AML-193 (cell line): ENCODE measurements around the gene SYT17.

ENCODE experiments used
- DNase-seq, 2 experiments: peaks; one replicate each; lab custom pipeline; 2025; lab: John Stamatoyannopoulos, UW

Gene SYT17

DNA sequence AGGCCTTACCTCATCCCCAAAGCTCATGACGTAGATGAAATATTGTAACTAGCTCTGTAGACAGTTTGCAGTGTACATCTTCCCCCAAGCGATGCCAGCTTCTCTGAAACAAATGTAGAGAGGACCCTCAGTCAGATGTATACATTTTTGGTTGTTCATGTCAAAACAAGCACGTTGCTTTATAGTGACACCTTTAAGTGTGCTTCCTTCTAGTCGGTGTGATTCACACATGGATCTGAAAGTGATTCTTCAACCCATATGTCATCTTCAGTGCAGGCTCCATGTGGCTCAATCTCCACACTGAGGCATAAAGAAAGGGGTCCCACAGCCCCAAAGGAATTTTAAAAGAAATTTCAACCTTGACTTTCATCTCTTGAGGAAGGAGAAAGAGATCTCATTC lies 86.6 kb downstream of the SYT17 start:
- no peak for DNase-seq

DNA sequence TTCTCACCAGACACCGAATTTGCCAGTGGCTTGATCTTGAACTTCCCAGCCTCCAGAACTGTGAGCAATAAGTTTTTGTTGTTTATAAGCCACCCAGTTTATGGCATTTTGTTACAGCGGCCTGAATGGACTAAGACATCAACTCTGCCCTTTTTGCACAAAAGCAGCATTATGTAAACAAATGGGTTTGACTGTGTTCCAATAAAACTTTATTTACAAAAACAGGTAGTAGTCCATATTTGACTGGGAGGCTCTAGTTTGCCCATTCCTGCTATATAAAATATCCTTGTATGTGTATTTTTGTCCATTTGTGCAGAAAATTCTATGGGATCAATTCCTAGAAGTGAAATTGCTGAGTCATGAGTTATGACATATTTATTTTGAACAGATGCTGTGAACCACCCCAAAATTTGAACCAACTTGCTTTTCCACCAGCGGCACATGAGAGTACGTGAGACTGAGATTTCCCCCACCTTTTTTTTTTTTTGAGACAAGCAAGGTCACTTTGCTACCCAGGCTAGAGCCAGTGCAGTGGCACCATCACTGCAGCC lies 96.2 kb downstream of the SYT17 start:
- DNase-seq = no peak

DNA sequence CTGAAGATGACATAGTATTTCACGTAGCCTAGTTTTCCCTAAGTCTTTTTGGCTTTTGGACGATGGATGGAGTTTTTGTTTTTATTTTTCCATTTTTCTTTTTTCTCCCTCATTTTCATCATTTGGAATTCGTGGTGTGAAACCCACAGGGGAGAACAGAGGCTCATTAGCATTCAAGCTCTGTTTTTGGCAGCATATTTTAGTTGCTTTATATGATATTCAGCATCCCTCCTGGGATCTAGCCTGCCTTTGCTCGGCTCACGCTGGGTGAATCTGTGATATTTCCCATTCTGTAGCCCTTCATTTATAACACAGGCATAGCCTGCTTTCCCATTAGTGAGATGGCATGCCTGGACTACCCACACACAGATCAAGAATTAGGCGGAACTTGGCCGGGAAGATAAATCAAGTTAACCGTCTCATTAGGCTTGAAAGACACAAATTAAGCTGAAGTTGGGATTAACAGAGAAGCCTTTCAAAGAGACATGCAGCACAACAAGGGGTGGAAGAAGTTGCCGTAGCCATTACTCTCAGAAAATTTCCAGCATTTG lies 97.4 kb downstream of the SYT17 start:
- DNase-seq = no peak

DNA sequence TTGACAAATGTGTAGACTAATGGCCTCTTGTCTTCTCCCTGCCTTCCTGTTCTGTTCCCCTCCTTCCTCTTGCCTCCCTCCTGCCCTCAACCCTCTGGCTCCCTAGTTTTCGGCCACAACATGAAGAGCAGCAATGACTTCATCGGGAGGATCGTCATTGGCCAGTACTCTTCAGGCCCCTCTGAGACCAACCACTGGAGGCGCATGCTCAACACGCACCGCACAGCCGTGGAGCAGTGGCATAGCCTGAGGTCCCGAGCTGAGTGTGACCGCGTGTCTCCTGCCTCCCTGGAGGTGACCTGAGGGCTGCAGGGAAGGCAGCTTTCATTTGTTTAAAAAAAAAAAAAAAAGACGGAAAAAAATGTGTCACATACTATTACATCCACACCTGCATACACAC lies 98.7 kb downstream of the SYT17 start:
- DNase-seq = no peak

DNA sequence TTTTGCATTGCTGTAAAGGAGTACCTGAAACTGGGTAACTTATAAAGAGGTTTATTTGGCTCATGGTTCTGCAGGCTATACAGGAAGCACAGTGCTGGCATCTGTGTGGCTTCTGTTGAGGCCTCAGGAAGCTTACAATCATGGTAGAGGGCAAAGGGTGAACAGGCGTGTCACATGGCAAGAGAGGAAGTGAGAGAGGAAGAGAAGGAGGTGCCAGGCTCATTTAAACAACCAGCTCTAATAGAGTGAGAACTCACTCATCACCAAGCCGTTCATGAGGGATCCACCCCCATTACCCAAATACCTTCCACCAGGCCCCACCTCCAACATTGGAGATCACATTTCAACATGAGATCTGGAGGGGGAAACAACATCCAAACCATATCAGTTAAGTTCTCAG lies 101.1 kb downstream of the SYT17 start:
- no peak for DNase-seq

DNA sequence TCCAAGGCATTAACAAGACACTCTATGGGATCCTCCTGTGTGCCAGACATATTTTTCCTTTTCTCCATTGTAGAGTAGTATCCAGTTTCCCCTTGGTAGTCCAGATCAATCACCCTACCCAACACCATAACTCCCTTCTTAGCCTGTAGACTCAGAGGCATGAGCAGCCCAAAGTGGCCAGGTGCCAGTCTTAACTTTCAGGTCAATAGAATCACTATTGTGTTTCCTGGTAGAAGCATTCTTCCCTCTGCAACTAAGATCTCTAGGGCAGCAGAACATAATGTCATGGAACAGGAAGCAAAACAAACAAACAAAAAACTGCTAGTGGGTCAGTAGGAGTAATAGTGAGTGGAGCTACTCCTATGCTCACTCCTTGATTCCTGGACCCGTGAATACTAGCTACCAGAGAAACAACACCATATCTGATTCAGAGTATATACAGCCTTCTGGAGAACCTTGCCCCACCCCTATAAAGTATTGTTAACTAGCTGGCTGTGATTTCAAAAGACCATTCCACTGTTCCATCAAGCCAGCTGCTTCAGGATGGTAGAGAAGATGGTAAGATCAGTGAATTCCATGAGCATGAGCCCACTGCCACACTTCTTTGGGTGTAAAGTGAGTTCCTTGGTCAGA lies 106.2 kb downstream of the SYT17 start:
- no peak for DNase-seq

DNA sequence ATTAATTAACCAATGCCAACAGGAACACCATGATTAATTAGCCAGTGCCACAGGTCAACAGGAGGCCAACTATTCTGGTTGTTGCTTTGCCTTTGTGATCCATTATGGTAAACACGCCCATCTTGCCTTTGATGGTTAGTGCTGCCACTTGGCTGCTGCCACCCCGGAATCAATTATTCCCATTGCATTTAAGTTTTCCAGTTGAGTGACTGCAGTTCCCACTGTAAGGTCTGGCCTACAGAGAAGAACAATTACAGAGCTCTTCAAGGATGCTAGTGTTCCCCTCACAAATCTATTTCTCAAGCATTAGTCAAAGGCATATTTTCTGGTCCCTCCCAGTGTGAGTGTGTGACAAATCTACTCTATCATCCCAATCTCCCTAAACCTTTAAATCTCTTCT lies 110.4 kb downstream of the SYT17 start:
- no peak for DNase-seq

DNA sequence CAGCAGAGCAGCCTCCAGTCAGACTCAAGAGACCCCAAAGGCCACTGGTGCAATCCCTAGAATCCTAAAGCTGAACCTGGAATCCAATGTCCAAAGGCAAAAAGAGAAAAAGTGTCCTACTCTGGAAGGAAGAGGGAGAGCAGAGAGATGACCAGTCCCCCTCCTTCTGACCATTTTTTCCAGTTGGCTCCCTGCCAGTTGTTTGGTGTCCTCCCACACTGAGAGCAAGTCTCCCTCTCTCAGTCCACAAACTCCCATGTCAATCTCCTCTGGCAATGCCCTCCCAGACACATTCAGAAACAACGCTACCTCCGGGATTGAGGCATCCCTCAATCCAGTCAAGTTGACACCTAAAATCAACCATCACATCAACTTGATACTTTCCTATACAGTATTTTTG lies 113.2 kb downstream of the SYT17 start:
- no peak for DNase-seq

DNA sequence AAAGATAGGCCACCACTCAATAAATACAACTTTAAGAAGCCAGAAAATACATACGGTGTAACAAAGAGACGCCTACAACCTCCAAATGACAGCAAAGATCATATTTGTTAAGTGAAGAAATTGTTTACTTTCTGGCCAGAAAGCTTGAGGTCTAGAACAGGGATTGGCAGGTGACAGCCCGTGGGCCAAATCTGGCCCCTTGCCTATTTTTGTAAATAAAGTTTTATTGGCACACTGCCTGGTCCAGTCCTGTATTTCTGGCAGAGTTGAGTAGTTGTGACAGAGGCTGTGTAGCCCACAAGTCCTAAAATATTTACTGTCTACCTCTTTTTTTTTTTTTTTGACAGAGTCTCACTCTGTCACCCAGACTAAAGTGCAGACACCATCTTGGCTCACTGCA lies 114.1 kb downstream of the SYT17 start:
- DNase-seq = no peak

DNA sequence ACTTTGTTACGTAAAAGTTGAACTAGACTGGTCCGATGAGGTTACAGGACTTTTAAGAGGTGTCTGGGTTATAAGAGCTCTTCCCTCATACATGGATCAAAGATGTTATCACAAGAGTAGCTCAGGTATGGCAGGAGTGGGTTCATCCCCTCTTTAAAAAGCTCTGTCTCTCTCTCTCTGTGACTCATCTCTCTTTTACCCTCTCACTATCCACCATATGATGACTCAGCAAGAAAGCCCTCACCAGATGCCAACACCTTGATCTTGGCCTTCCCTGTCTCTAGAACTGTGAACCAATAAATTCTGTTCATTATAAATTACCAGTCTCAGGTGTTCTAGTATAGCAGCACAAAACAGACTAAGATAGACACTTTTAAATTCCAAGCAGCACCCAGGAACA lies 115.6 kb downstream of the SYT17 start:
- DNase-seq = no peak

DNA sequence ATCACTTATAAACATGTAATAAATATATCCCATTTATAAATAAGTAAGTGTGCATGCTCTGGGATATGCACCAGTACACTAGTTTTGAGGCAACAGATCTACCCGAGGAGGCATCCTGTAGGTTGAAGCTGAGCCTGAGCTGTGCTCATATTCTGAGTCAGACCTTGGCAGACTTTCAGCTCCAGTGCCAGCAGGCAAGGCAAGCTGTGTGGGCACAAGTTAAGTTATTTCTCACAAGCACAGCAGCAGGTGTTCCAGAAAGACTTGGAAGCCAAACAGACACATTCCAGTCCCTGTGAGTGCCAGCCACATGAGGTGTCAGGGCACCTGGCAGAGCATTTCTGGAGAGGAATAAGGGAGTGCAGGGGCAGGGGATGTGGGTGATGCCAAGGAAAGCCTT lies 116.2 kb downstream of the SYT17 start:
- DNase-seq = no peak

DNA sequence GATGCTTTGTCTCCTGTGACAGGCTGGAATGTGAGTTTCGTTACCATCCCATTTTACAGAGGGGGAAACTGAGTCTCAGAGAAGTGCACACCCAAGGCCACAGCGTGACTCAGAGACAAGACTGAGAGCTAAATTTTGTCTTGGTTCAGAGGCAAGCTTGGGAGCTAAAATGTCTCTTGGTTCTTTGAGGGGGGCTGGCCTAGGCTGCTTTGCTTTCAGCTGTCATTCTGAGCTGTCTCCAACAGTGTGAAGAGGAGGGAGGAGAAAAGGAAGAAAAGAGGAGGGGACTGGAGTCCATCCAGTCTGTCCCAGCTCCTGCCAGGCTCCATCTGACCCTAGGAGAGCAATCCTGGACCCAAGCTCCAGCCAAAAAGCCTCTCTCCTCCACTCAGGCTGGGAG lies 117.4 kb downstream of the SYT17 start, which contains the start of gene CLEC19A:
Gene CLEC19A, plus strand, starts transcription at position 301 of the 400 bp plus-strand sequence. CDS start 121 bp downstream, outside the sequence.
- no peak for DNase-seq

DNA sequence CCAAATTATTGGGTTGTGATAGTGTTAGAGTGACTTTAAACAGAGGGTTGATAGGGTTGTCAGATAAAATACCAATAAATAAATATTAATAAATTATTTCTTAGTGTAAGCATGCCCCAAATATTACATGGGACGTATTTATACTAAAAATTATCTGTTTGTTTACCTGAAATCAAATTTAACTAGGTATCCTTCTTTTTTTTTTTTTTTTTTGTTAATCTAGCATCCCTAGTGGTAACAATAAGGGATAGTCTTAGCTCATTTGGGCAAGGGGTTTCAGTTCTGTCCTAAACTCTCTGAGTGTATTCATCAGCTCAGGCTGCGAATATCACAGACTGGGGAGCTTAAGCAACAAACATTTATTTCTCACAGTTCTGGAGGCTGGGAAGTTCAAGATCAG lies 118.8 kb downstream of the SYT17 start:
- no peak for DNase-seq

DNA sequence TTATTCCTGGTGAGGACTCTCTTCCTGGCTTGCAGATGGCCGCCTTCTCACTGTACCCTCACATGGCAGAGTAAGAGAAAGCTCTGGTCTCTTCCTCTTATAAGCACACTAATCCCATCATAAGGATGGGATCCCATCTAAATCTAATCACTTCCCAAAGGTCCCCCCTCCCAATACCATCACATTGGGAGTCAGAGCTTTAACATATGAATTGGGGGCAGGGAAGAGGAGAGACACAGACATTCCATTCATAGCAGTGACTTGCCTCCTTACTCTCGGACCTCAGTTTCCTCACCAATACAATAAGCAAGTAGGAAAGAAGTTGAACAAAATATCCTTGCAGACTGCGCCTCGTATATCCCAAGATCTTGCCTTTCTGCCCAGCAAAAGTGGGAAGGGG lies 119.2 kb downstream of the SYT17 start:
- no peak for DNase-seq

DNA sequence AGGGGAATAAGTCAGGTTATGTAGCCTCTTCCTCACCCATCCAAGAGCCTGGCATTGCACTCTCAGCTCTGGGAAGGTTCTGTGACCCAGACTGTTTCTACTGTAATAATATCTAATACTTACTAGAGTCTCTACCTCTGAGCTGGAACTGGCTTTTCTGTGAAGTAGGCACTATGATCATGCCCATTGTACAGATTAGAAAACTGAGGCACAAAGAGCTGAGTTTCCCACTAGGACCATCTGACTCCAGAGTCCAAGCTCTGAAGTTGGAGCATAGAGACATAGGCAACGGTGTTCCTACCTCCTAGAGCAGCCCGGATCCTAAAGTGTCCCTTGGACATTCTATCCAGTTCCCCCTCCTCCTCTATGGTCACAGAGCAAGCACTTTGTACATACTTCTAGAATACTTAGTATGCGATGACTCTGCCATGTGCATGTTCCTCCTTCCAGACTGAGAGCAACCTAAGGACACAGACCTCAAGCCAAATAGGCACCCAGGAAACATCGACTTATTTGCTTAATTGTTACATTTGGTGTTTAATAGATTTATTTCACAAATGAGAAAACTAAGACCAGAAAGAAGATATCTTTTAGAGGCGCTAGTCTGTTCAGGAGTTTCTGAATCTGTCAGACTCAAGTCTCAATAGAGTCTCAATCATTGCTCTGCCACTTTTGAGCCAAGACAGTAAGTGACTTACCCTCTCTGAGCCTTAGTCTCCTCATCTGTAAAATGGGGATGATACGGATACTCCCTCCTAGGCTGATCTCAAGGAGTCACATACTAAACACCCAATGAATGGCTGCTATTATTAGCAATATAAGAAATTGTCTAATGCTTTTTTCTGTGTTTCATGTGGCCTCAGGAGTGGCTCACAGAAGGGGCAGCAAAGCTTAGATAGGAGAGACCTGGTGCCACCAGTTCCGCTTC lies 121.1 kb downstream of the SYT17 start:
- DNase-seq = no peak

DNA sequence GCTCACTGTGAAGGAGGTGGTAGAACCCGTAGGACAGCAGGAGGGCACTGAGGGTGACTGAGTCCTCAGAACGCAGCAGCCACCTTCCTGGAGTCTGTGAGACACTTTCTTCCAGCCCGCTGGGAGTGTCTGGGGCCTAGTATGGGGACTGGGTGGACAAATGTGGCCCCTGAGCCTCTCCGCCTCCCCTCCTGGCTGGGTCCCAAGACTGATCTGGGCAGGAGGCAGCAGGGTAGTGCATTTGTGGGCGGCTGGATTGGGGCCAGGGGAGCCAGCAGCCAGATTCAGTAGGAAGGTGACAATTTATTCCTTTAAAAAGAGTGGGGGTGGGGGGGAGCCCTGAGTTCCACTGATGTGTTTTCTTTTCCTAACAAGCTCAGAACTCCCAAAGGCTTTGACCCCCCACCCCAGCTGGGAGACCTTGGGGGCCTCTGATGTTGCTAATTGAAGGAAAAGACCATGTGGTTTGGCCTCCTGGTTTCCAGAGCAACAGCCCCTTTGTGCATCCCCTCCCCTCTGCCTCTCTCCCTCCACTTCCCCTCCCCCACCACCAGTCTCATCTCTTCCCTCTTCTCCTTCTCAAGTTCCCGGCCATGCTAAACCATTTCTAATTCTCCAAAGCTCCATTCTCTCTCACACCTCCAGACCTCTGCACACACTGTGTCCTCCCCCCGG lies 121.9 kb downstream of the SYT17 start:
- DNase-seq = no peak

DNA sequence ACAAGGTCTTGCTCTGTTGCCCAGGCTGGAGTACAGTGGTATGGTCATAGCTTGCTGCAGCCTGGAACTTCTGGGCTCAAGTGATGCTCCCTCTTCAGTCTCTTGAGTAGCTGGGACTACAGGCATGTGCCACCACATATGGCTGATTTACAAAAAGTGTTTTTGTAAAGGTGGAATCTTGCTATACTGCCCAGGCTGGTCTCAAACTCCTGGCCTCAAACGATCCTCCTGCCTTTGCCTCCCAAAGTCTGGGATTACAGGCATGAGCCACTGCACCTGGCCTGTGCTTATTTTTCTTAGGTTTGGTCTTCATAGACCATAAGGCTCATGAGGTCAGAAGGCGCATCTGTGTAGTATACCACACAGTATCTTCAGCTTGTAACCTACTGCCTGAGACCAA lies 122.8 kb downstream of the SYT17 start:
- DNase-seq = no peak

DNA sequence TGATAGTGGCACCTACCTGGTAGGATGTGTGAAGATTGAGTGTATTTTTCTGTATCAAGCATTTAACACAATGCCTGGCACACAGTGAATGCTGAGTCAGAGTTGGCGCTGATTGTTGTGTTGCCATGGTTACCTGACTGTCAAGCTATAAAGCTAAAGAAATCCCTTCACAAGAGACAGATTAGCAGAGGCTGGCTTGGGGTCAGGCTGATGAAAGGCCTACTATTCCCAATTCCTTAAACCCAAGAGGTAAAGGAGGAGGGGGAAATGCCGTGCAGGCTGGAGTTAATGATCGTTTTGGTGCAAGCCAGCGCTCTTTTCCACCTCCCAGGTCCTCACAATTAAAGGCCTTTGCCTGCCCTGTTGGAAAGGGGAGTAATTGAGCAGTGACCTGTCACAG lies 123.4 kb downstream of the SYT17 start:
- DNase-seq = no peak

DNA sequence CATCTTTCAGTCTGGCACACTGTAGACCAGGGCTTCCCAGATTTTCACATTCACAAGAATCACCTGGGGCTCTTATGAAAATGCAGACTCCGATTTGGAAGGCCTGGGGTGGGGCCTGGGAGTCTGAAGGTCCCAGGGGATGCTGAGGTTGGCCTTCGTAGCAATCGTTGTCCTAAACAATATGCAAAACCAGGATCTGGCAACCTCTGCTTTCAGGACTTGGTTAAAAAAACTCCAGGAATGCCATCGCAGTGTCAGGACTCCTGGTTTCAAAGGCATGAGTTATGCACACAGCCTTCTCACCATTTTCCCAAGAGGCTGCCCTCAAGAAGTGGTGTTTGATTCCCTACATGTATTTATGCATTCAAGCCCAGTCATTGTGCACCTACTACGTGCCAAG lies 124.1 kb downstream of the SYT17 start:
- DNase-seq = no peak

DNA sequence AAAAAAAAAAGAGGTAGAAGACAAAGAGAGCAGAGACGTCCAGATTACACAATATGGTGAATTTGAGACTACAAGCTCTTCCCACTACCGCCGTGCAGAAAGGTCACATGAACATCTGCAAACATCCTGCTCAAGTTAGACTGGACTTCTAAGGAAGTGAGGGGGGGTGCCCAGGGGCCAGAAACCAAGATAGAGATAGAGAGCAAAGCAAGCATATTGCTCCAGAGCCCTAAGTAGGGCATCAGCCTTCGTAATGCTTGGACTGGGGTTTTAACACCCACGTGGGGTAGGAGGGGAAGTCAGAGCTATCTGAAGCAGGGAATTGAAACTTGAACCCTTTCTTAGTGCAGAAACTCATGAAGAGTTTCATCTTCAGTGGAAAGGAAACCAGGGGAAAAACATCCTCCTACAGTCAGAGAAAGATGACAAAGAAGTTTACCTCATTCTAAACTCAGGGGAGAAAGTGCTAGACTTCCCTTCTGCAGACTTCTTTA lies 126.2 kb downstream of the SYT17 start:
- no peak for DNase-seq

DNA sequence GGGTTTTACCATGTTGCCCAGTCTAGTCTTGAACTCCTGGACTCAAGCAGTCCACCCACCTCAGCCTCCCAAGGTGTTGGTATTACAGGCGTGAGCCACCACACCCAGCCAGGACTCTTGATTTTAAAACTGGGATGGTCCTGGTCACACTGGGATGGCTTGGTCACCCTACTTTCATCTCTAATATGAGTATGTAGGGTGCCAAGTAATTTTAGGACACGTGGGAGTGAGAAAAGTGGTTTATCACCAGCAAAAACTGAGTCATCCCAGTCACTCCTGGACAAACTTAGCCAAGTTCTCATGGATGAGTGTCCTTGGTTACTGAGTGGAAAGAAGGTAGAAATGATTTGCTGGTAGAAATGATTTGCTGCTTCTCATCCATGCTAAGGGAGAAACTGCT lies 127.4 kb downstream of the SYT17 start:
- no peak for DNase-seq

DNA sequence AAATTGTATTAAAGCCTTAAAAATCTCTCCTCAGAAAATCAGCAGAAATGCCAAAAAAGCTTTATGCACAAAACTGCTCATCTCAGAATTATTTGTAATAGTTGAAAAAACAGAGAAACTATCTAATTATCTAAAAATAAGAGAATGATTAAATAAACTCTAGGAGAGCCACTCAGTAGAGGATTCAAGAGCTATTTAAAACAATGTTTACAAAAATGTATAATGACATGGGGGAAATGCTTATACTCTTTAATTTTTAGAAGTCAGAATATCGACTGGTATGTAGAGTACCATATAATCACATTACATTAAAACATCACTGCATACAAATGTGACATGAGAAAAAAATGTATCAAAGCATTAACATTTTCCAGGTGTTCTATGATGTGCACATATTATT lies 129.4 kb downstream of the SYT17 start:
- DNase-seq = no peak
